ENCODE results near the gene CLIC3. TPM values are rescaled to one million over a fixed set of nuclear protein-coding genes. Genes with fewer than 3 reads are reported as not detected.

Gene CLIC3, protein sequence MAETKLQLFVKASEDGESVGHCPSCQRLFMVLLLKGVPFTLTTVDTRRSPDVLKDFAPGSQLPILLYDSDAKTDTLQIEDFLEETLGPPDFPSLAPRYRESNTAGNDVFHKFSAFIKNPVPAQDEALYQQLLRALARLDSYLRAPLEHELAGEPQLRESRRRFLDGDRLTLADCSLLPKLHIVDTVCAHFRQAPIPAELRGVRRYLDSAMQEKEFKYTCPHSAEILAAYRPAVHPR
- under 1 TPM in 1 of 2 donors, not detected in 1; 0.26 TPM for total RNA-seq

DNA sequence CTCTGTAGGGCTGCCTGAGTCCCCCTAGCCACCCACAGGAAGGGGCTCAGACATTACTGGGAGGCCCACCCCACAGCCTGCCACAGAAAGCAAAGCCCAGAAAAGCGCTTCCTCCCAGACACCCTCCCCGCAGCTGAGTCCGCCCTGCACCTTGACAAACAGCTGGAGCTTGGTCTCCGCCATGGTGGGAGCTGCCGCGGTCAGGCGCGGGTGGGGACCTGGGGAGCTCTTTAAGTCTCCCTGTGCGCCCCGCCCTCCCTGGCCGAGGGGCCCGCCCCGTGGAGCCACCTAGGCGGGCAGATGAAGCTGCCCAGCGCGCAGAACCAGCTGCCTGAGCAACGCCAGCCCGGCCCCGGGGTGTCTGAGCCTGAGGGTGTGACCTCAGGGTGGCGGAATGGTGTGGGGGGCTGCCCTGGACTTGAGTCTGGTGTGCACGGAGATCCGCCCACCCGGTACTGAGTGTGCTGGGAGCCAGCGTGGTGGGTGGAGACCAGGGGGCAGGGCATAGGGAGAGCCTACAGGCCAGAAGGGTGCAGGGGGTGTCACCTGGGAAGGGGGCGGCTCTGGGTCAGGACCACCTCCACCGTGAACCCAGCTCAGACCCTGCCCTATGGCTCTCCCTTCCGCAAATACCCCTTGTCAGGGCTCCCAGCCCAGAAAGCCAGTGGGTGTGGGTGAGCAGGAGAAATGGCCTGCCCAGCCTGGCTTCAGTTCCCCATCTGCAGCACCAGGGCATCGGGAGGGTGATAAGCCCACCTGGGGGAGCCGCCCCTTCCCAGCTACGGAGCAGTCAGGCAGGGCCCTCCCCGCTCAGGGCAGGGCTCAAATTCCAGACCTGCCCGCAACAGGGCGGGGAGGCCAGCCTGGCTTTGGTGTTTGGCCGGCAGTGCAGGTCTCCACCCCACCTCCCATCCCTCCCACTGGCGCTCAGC, at the start of gene CLIC3:
Gene CLIC3, minus strand, starts transcription at position 208 of the 932 bp plus-strand sequence. Its CDS starts 25 bp downstream, at position 183.
- H3K4me3 Mint-ChIP-seq, result peak within 1 kb of the TSS; percentile 65
- no peak for ATAC-seq (replicated peaks)
- no peak within 1 kb of the TSS for H3K27ac Mint-ChIP-seq
- H3K27me3 Mint-ChIP-seq, result no peaks in the 10 kb centered on the region
- peaks cover 10% of the 10 kb centered on the region for H3K36me3 Mint-ChIP-seq (ENCODE audit: low read depth)
- H3K9me3 Mint-ChIP-seq, result no peaks in the 10 kb centered on the region
- H3K4me1 Mint-ChIP-seq, result peaks cover 21% of the 10 kb centered on the region

DNA sequence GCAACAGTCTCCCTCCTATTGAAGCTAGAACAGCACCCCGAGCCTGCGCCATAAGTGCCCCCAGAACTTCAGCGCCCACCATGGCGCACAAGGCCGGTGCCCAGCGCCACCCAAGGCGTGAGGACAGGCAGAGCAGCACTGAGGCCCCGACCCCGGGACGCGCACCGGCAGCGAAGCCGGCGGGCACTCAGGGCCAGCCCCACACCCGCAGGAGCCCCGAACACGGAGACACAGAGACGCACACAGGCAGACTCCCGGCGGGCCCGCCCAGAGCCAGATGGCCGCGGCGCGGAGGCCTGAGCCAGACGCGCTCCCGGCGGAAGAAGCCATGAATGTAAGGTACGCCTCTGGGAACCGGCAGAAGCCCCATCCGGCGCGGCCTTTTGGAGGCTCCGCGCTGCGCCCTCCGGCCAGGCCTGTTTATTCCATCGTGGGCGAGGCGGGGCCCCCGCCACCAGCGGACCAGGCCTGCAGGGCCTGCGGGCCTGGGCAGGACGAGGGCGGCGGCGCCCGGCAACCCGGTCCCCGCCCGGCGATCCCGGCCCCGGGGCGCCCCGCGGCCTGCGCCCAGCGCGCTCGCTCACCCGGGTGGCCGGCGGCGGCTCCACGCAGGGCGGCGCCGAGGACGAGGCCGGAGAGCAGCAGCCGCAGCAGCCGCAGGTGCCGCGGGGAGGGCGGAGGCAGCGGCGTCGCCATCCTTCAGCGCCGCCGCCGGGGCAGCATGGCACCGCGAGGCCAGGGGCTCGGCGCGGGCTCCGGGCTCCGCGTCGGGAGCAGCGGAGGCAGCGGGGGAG, 49.1 kb upstream of the CLIC3 start:
- H3K27ac Mint-ChIP-seq, result peak overlapping the region; percentile 52
- peaks cover 8% of the 10 kb centered on the region for H3K27me3 Mint-ChIP-seq
- H3K4me1 Mint-ChIP-seq, result no peaks in the 10 kb centered on the region
- peaks cover 5% of the 10 kb centered on the region for H3K36me3 Mint-ChIP-seq (ENCODE audit: low read depth)
- no peaks in the 10 kb centered on the region for H3K9me3 Mint-ChIP-seq
- peak; percentile 44 for ATAC-seq (replicated peaks)
- H3K4me3 Mint-ChIP-seq, result peak overlapping the region; percentile 87

DNA sequence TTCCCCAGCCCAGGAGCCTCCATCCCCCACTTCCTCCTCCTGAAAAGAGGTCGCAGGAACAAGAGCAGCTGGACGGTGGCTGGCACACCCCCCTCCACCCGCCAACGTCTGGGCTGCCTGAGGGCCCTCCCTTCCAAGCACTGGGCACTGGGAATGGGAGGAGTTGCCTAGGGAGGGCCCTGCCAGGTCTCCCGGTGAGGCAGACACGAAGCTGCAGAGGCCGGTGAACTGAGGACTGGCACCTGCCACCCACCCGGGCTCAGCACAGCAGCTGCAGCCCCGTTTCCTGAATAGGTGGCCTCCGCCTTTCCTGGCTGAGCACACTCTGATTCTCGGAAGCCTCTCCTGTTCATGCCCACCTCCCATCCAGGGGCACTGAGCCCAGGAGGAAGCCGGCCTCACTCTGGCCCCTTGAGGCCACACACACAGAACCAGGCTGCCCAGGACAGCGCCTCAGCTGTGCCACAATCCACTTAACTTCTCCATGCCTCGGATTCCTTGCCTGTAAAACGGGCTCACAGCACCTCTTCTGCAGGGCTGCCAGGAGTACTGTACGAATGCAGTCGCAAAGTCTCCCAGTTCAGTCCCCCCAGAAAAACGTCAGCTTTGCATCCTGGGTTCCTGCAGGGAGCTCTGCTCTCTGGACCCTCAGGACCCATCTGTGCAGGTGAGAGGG, 48.3 kb upstream of the CLIC3 start:
- peak overlapping the region; percentile 87 for H3K4me3 Mint-ChIP-seq
- no peaks in the 10 kb centered on the region for H3K9me3 Mint-ChIP-seq
- H3K27me3 Mint-ChIP-seq, result peaks cover 3% of the 10 kb centered on the region
- no peak for ATAC-seq (replicated peaks)
- peak overlapping the region; percentile 52 for H3K27ac Mint-ChIP-seq
- H3K4me1 Mint-ChIP-seq, result no peaks in the 10 kb centered on the region
- peaks cover 5% of the 10 kb centered on the region for H3K36me3 Mint-ChIP-seq (ENCODE audit: low read depth)

DNA sequence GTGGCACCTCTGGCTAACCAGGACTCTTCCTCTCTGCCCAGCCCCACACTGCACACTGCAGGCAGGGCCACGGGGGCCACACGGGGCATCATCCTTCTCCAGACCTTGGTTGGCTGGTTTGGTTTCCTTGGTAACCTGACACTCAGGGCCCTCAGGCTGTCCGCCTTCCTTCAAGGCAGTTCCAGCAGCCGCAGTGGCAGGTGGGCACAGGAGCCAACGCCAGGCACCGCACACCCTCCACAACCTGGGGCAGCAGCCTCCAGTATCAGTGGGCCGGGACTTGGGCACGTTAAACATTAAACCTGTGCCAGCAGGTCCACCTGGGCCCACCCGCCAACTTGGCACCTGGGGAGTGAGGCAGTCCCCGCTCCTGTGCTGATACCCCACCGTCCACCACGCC, 47.7 kb upstream of the CLIC3 start:
- ATAC-seq (replicated peaks), result no peak
- Mint-ChIP-seq H3K4me1 (no peaks in the 10 kb centered on the region), H3K36me3 (ENCODE audit: low read depth) (peaks cover 10% of the 10 kb centered on the region), H3K4me3 (peak overlapping the region; percentile 87), H3K27ac (no peak overlapping the region), H3K27me3 (no peaks in the 10 kb centered on the region), H3K9me3 (no peaks in the 10 kb centered on the region)

DNA sequence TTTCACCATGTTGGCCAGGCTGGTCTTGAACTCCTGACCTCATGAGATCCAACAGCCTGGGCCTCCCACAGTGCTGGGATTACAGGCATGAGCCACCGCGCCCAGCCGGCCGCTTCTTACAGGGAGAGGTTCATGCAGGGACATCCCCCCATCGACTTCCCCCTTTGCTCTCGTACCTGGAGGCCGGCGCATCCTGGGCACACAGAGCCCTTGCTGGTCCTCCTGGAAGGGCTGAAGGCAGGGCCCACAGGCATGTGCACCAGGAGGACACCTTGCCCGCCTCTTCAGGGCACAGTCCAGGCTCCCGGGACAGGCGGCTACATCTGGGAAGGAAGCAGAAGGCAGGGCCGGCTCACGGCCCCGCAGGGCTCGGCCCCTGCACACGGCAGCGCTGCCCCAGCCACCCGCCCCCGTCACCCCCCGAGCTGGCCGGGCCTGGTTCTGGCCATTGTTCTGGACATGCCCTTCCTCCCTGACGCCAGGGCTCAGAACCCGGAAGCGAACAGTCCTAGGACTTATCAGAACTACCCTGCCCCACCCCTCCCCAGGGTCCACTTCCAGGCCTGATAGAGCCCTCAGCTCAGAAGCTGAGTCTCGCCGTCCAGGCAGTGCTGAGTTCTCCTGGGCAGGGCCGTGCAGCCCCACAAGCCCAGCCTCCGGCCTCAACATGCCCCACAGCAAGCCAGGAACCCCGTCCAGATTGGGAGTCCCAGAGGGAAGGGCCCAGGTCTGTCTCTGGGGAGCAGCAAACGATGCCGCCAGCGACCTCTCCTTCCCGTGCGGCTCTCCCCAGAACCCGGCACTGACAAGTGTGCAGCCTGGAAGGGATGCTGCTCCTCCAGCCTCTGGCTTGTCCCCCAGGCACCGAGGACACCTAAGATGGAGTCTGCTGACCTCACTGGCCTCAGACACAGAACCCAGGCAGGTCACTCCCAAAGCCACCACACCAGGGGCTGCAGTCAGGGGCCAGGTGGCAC, 46.7 kb upstream of the CLIC3 start:
- Mint-ChIP-seq H3K9me3 (no peaks in the 10 kb centered on the region), H3K4me1 (no peaks in the 10 kb centered on the region), H3K4me3 (no peak overlapping the region), H3K36me3 (ENCODE audit: low read depth) (peaks cover 20% of the 10 kb centered on the region), H3K27ac (no peak overlapping the region), H3K27me3 (no peaks in the 10 kb centered on the region)
- ATAC-seq (replicated peaks), result no peak

DNA sequence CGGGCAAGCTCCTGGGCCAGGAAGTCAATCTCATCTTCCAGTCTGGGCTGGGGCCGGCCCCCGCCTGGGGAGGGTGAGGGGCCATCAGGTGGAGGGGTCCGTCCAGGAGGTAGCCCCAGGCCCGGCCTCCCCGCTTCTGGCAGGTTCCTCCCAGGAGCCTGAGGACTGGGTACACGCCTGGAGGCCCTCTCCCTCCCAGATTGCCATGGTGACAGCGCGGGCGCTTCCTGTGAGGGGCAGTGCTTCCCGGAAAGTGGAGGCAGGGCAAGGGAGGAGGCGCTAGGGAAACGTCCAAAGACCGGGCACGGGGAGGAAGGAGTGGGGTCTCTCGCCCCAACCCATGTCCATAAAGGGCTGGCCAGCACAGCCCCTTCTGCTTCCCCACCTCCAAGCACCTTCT, 44.8 kb upstream of the CLIC3 start:
- Mint-ChIP-seq H3K4me1 (no peaks in the 10 kb centered on the region), H3K27me3 (no peaks in the 10 kb centered on the region), H3K9me3 (no peaks in the 10 kb centered on the region), H3K36me3 (ENCODE audit: low read depth) (peaks cover 23% of the 10 kb centered on the region), H3K27ac (no peak overlapping the region), H3K4me3 (no peak overlapping the region)
- ATAC-seq (replicated peaks), result no peak

DNA sequence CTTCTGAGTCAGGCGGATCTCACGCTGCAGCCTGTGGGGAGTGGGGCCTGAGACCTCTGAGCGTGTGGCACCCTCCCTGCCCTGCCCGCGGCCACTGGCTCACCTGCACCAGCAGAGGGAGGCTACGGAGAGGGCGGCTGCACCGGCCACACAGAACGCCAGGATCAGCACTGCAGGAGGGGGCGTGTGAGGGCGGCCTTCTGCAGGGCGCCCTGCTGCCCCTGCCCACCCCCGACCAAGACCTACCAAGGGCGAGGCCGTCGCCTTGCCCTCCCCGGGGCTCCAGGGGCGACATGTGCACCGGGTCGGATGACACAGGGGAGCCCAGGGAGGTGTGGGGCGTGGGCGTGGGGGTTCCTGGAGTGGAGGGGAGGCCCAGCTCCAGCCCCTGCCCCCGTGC, 44.2 kb upstream of the CLIC3 start:
- H3K4me3 Mint-ChIP-seq, result no peak overlapping the region
- H3K27ac Mint-ChIP-seq, result no peak overlapping the region
- H3K27me3 Mint-ChIP-seq, result no peaks in the 10 kb centered on the region
- no peaks in the 10 kb centered on the region for H3K4me1 Mint-ChIP-seq
- peaks cover 23% of the 10 kb centered on the region for H3K36me3 Mint-ChIP-seq (ENCODE audit: low read depth)
- H3K9me3 Mint-ChIP-seq, result no peaks in the 10 kb centered on the region
- ATAC-seq (replicated peaks), result no peak

DNA sequence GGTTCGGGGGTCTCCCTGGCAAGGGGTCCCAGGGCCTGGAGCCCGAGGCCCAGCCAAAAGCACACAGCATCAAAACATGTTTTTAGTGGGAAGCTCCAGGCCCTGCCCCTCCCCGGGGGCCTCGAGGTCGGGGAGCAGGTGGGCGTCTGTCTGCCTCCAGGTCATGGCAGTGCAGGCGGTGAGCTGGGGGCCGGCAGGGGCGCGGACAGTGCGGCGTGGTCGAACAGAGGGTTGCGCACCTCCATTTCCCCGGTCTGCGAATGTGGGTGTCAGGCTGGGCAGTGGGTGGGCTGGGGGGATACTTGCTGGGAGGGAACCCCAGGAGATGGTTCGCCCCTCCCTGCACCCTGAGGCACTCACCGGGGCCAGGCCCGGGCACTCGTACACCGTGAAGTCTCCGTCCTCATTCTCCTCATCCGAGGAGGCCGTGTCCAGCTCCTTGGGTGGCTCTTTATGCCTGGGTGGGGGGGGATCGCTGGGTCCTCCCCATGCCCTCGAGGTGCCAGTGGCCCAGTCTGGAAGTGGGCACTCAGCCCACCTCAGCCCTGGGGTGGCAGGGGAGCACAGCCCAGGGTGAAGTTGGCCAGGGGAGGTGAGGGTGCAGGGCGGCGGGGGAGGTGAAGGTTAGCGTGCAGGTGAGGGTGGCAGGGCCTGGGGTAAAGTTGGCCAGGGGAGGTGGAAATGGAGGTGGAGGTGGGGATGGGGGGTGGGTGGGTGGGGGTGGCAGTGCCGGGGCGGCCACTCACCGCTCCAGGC, 43.4 kb upstream of the CLIC3 start:
- ATAC-seq (replicated peaks), result no peak
- H3K4me3 Mint-ChIP-seq, result no peak overlapping the region
- H3K27me3 Mint-ChIP-seq, result no peaks in the 10 kb centered on the region

DNA sequence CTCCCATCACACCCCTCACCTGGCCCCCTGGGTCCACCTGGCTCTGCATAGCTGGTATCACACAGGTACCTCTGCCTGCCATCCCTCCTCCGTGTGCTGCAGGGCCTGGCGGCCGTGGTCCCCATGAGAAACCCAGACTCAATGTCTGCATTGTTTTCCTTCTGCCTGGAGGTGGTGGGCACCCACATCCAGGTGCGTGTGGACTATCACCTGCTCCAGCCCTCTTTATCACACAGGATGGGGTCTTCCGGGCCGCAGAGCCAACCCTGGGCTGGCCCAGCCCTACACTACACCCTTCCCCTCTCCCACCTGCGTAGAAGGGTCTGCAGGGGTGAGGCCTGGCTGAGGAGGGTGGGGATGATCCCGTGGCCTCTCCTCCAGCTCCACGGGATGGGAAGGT, 42.5 kb upstream of the CLIC3 start:
- Mint-ChIP-seq H3K9me3 (no peaks in the 10 kb centered on the region), H3K27me3 (no peaks in the 10 kb centered on the region), H3K36me3 (ENCODE audit: low read depth) (peaks cover 18% of the 10 kb centered on the region), H3K4me1 (peaks cover 4% of the 10 kb centered on the region), H3K4me3 (no peak overlapping the region), H3K27ac (no peak overlapping the region)
- ATAC-seq (replicated peaks), result no peak

More for the DNA sequence above, 43.4 kb upstream of the CLIC3 start:
- no peaks in the 10 kb centered on the region for H3K9me3 Mint-ChIP-seq
- peaks cover under 1% of the 10 kb centered on the region for H3K4me1 Mint-ChIP-seq
- peaks cover 19% of the 10 kb centered on the region for H3K36me3 Mint-ChIP-seq (ENCODE audit: low read depth)
- H3K27ac Mint-ChIP-seq, result no peak overlapping the region

DNA sequence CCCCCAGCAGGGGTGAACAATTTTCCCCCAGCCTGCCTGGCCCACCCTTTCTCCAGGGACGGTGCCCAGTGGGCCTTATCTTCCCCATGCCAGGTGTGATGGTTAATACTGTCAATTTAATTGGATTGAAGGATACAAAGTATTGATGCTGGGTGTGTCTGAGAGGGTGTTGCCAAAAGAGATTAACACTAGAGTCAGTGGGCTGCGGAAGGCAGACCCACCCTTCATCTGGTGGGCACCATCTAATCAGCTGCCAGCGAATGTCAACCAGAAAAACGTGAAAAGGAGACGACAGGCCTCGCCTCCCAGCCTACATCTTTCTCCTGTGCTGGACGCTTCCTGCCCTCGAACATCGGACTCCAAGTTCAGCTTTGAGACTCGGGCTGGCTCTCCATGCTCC, 41.1 kb upstream of the CLIC3 start:
- no peak overlapping the region for H3K27ac Mint-ChIP-seq
- peaks cover 18% of the 10 kb centered on the region for H3K36me3 Mint-ChIP-seq (ENCODE audit: low read depth)
- peaks cover 4% of the 10 kb centered on the region for H3K4me1 Mint-ChIP-seq
- H3K4me3 Mint-ChIP-seq, result no peak overlapping the region
- no peaks in the 10 kb centered on the region for H3K9me3 Mint-ChIP-seq
- no peak for ATAC-seq (replicated peaks)
- H3K27me3 Mint-ChIP-seq, result no peaks in the 10 kb centered on the region

DNA sequence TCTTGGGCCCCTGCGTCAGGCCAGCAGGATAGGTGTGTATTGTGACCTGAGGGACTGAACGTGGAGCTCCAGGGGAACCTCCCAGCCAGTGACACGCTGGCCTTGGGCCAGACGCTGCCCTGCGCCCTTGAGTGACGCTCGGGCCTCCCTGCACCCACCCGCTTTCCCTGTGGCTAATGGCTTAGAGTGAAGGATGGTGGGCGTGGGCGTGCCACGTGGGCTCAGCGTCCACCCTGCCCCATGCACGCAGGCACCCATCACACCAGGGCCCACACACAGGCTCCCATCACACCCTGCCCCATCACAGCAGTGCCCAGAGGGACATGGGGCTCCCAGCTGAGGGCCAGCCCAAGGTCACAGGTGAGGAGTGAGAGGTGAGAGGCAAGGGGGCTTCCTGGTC, 40.7 kb upstream of the CLIC3 start:
- no peaks in the 10 kb centered on the region for H3K9me3 Mint-ChIP-seq
- H3K27ac Mint-ChIP-seq, result no peak overlapping the region
- ATAC-seq (replicated peaks), result no peak
- H3K4me1 Mint-ChIP-seq, result peaks cover 4% of the 10 kb centered on the region
- H3K4me3 Mint-ChIP-seq, result no peak overlapping the region
- peaks cover 18% of the 10 kb centered on the region for H3K36me3 Mint-ChIP-seq (ENCODE audit: low read depth)
- no peaks in the 10 kb centered on the region for H3K27me3 Mint-ChIP-seq

DNA sequence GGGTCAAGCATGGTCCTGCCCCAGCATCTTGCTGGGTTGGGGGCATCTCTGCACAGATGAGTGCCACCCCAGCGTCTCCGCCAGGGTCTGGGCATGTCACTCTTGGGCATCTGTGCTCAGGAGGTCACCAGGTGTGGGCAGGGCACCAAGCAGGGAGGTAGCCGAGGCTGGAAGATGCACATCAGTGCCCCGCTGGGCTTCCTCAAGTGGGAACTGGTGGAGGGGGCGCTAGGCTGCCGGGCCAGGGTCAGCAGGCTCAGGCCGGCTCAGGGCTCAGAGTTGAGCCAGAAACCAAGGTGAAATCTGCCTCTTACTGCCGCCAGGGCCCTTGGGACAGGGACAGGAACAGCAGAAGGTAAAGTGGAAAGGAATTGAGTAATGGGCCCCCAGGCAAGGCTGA, 39.6 kb upstream of the CLIC3 start:
- Mint-ChIP-seq H3K9me3 (no peaks in the 10 kb centered on the region), H3K27me3 (no peaks in the 10 kb centered on the region), H3K4me1 (peaks cover 5% of the 10 kb centered on the region), H3K36me3 (ENCODE audit: low read depth) (peaks cover 20% of the 10 kb centered on the region), H3K27ac (no peak overlapping the region), H3K4me3 (peak overlapping the region; percentile 86)
- no peak for ATAC-seq (replicated peaks)

DNA sequence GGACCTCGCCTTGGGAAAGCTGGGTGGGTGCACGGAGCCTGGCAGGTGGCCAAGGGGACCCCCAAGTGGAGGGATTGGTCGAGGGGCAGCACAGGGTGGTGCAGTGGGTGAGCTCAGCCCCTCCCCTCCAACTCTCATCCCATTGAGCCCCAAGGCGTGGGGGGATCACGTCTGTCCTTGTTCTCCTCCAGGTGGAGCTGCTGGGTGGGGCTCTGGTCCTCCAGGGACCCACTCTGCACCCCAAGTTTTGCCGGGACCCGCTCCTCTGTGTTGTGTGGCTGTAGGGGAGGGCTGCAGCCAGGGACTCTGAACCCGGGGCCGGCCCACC, 39.1 kb upstream of the CLIC3 start:
- Mint-ChIP-seq H3K9me3 (no peaks in the 10 kb centered on the region), H3K27me3 (no peaks in the 10 kb centered on the region), H3K4me1 (peaks cover 9% of the 10 kb centered on the region), H3K36me3 (ENCODE audit: low read depth) (peaks cover 25% of the 10 kb centered on the region), H3K27ac (peak overlapping the region; percentile 89), H3K4me3 (peak overlapping the region; percentile 86)
- ATAC-seq (replicated peaks), result no peak

Data from activated T-helper 17 cell treated with anti-CD3 and anti-CD28 coated beads, Interleukin-2, amount 50 U/mL, for 72 hours (primary cell).